Stimulated activated CD8-positive, alpha-beta memory T cell treated with anti-CD3 and anti-CD28 coated beads, Interleukin-15, amount 100 ng/mL, for 4 hours (primary cell): ENCODE results near the gene UBQLN4.

Experiments
- DNase-seq, 2 donors: peaks; one replicate each; pipeline ENCODE4 v3.0.0-alpha.2; 2020; ENCODE audit warnings: low read depth in 2 of 2

The UBQLN4 gene

GRCh38 chr1:156053768-156054499 lies at the start of gene UBQLN4:
TSS of gene UBQLN4 (minus strand) at chr1:156053798. CDS start at chr1:156053701, 97 bp downstream.
- DNase-seq: peak; percentile 71 to 74

- DNase-seq: no peak
These were observed 49.3 kb upstream of the UBQLN4 start for GRCh38 chr1:156102633-156103511.

GRCh38 chr1:156101880-156102279 lies 48.3 kb upstream of the UBQLN4 start:
- no peak for DNase-seq

GRCh38 chr1:156100205-156100995 lies 46.8 kb upstream of the UBQLN4 start:
- no peak for DNase-seq

GRCh38 chr1:156099282-156099681 lies 45.7 kb upstream of the UBQLN4 start:
- DNase-seq: no peak

- no peak for DNase-seq
These were observed 45.2 kb upstream of the UBQLN4 start for GRCh38 chr1:156098784-156099183.

- DNase-seq: no peak
These were observed 44.0 kb upstream of the UBQLN4 start for GRCh38 chr1:156097499-156098178.

- DNase-seq: peak; percentile 76 to 82
These were observed 43.2 kb upstream of the UBQLN4 start for GRCh38 chr1:156096640-156097391.

- DNase-seq: no peak
These were observed 42.4 kb upstream of the UBQLN4 start for GRCh38 chr1:156095906-156096508.

- no peak for DNase-seq
These were observed 38.0 kb upstream of the UBQLN4 start for GRCh38 chr1:156091610-156092009.

- peak; percentile 58 to 78 for DNase-seq
These were observed 37.2 kb upstream of the UBQLN4 start for GRCh38 chr1:156090840-156091188.

GRCh38 chr1:156090138-156090839 lies 36.7 kb upstream of the UBQLN4 start:
- no peak for DNase-seq

GRCh38 chr1:156089704-156090103 lies 36.1 kb upstream of the UBQLN4 start:
- no peak for DNase-seq

GRCh38 chr1:156086256-156086662 lies 32.7 kb upstream of the UBQLN4 start:
- no peak for DNase-seq

- no peak for DNase-seq
These were observed 30.5 kb upstream of the UBQLN4 start for GRCh38 chr1:156083800-156084790.

- peak in 1 of 2 donors; percentile 23 for DNase-seq
These were observed 28.9 kb upstream of the UBQLN4 start, which contains the start of gene MEX3A for GRCh38 chr1:156082309-156083091. TSS of gene MEX3A (minus strand) at chr1:156082465. CDS start at chr1:156081998, 467 bp downstream.

GRCh38 chr1:156081917-156082308 lies 28.3 kb upstream of the UBQLN4 start:
- DNase-seq: no peak
